Sciatic nerve (tissue), 2 donors: ENCODE data around the gene IFT122. TPM values are rescaled to one million over a fixed set of nuclear protein-coding genes. Genes with fewer than 3 reads are reported as not detected.
"Not testable (repeated sequence)": the region's sequence is repeated elsewhere in the genome, so short reads cannot be mapped to it uniquely, and the experiment has no call there.

Experiments
- ATAC-seq: fragments of 200-7000 bp; cut with Tn5 transposase; one replicate; pipeline ENCODE4 v1.9.1; 2020; ENCODE audit warnings: mild to moderate bottlenecking, moderate library complexity
- DNase-seq: peaks from one replicate; pipeline ENCODE4 v3.0.0-alpha.2; 2020; ENCODE audit warnings: low spot score
- intact Hi-C: fragments of 100-400 bp; cut with DNase I; formaldehyde crosslinking; loops from one replicate; pipeline ENCODE4 v1.14.2; 2022
- total RNA-seq: library from RNA; stranded (reverse); fragmentation: NEBNext Ultra II Directional; extraction: Animal tissue kit (Norgen Biotek cat#: 25700); gene quantifications from one replicate; pipeline ENCODE4 v1.2.1, GENCODE V29; 2021
- donor health status: DM: no; HTN: no; CAD: no.
- donor health status: DM: no; HTN: no; CAD: no.

Gene IFT122
- total RNA-seq, 1 donor from 2014 or later: 49.7 TPM

GRCh38 chr3:129486664-129487035 lies 46.6 kb downstream of the IFT122 start:
- DNase-seq (no peak), ATAC-seq (no peak)
- intact Hi-C loops: loop anchor here (10.0 kb wide), 1 partner anchor 338 kb away; no protein-coding TSS in a partner anchor

- ATAC-seq (no peak), DNase-seq (no peak)
- intact Hi-C loops: loop anchor here (10.0 kb wide), 1 partner anchor 337 kb away; no protein-coding TSS in a partner anchor
These were observed 47.3 kb downstream of the IFT122 start for GRCh38 chr3:129487183-129487867.

DNA sequence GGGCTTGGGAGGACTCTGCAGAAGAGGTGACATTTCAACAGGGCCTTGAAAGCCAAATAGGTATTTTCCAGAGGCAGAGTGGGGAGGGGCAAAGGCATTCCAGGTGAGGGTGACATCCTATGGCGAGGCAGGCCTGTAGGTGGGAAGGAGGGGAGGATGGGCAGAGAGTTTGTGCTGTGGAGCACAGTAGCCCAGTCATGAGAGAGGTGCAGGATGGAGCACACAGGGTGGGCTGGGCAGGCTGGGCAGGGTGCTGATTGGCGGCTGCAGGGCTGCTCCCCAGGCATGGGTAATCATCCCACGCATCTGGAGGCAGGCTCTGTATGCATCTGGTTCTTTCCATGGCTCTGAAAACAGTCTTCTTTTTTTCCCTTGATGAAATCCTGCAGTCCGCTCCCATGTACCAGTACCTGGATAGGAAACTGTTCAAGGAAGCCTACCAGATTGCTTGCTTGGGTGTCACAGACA lies 47.9 kb downstream of the IFT122 start:
- ATAC-seq, DNase-seq: not testable (repeated sequence)
- intact Hi-C loops: loop anchor here (10.0 kb wide), 1 partner anchor 337 kb away; no protein-coding TSS in a partner anchor

DNA sequence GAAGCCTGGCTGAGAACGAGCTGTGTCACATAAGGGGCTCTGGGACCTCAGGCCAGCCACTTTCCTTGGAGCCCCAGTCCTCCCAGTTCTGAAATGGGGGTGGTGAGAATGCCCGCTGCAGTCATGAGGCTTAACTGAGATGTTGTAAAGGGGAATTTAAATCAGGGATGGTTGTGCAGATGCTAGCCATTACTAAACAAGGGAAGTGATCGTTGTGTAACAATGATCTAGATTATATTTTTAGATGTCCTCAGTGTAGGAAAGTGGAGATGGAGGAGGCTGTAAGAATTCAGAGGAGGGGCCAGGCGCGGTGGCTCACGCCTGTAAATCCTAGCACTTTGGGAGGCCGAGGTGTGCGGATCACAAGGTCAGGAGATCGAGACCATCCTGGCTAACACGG lies 49.2 kb downstream of the IFT122 start:
- not testable (repeated sequence) for DNase-seq, ATAC-seq
- intact Hi-C loops: loop anchor here (10.0 kb wide), 1 partner anchor 336 kb away; no protein-coding TSS in a partner anchor

GRCh38 chr3:129490273-129490675 lies 50.2 kb downstream of the IFT122 start:
- DNase-seq (peak; percentile 89), ATAC-seq (peak; percentile 91)
- intact Hi-C loops: loop anchor here (5.0 kb wide), 1 partner anchor 112 kb away; no protein-coding TSS in a partner anchor

GRCh38 chr3:129491077-129491476 lies 51.1 kb downstream of the IFT122 start:
- not testable (repeated sequence) for ATAC-seq, DNase-seq
- intact Hi-C loops: loop anchor here (5.0 kb wide), 1 partner anchor 111 kb away; no protein-coding TSS in a partner anchor

GRCh38 chr3:129491794-129492193 lies 51.8 kb downstream of the IFT122 start:
- ATAC-seq (no peak), DNase-seq (no peak)
- intact Hi-C loops: loop anchor here (5.0 kb wide), 1 partner anchor 111 kb away; no protein-coding TSS in a partner anchor

- DNase-seq (no peak), ATAC-seq (no peak)
- intact Hi-C loops: loop anchor here (5.0 kb wide), 1 partner anchor 110 kb away; no protein-coding TSS in a partner anchor
These were observed 52.7 kb downstream of the IFT122 start for GRCh38 chr3:129492691-129493090.

DNA sequence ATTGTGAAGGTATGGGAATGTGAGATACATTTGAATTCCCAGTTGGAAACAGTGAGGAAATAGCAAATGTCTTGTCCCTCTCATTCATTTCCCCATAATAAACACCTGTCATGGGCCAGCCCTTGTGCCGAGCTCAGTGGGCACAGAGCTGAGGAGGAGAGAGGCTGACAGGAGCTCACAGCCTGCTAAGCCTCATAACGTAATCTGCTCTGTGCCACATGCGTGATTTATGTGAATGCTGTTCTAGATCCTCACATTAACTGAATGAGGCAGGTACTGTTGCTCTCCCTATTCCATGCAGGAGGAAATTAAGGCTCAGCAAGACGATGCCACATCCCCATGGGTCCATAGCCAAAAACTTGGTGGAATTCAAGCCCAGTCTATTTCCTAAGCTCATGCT lies 53.2 kb downstream of the IFT122 start:
- DNase-seq: no peak
- intact Hi-C loops: loop anchor here (5.0 kb wide), 1 partner anchor 109 kb away; no protein-coding TSS in a partner anchor

GRCh38 chr3:129494499-129494898 lies 54.5 kb downstream of the IFT122 start:
- intact Hi-C loops: loop anchor here (5.0 kb wide), 1 partner anchor 108 kb away; no protein-coding TSS in a partner anchor
- peak; percentile 8 for ATAC-seq
- not testable (repeated sequence) for DNase-seq

More for the DNA sequence above, 53.2 kb downstream of the IFT122 start:
- ATAC-seq: no peak

GRCh38 chr3:129495006-129495639 lies 55.1 kb downstream of the IFT122 start:
- ATAC-seq: peak; percentile 82
- intact Hi-C loops, DNase-seq: not testable (repeated sequence)

DNA sequence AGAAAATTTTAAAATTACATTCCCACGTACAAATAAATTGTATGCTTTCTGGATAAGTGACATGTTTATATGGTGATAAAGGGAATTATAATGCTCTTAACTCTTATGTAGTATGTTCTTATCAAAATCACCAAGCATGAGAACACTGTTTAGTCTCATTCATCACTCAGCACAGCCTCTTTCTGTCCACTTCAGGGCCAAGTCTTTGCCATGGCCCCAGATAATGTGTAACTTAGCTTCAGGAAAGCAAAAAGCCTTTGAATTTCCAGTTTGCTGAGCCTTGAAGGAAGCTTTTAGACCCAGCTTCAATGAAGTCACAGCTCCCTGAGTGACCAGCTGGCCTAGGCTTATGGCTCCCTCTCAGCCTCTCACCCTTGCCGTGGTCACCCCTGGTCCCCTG lies 57.9 kb downstream of the IFT122 start:
- ATAC-seq, intact Hi-C loops: not testable (repeated sequence)

GRCh38 chr3:129498603-129499488 lies 58.8 kb downstream of the IFT122 start:
- ATAC-seq, DNase-seq, intact Hi-C loops: not testable (repeated sequence)

More for the DNA sequence above, 57.9 kb downstream of the IFT122 start:
- DNase-seq: not testable (repeated sequence)

DNA sequence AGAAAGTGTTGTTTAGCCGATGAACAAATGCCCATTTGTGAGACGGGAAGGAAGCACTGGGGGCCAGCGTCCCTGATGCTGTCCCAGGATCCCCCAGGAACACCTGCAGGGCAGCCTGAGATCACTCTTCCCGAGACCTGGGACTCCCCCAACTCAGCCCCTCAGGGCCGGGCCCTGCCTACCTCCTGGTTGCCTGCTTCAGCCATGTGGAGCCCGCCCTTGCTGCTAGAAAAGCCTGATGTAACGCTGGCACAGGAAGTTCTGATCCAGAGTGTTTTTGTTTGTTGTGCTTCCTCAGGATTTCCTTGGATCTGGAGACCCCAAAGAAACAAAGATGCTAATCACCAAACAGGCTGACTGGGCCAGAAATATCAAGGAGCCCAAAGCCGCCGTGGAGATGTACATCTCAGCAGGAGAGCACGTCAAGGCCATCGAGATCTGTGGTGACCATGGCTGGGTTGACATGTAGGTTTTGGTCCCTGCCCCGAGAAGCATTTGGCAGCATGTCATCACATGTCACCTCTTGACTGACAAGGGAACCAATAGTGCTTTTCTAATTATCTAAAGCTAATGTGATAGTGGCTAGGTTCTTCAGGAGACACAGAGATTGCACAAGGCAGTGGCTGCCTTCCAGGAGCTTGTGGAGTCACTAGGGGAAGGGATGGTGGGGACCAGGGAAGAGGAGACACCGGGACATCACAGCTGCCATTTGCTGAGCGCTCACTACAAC lies 59.7 kb downstream of the IFT122 start:
- not testable (repeated sequence) for ATAC-seq

GRCh38 chr3:129500334-129500658 lies 60.3 kb downstream of the IFT122 start:
- intact Hi-C loops: no loop called here
- ATAC-seq (no peak), DNase-seq (no peak)

More for the DNA sequence above, 59.7 kb downstream of the IFT122 start:
- DNase-seq, intact Hi-C loops: not testable (repeated sequence)

GRCh38 chr3:129501630-129502029 lies 61.6 kb downstream of the IFT122 start:
- DNase-seq (no peak), ATAC-seq (no peak)
- intact Hi-C loops: no loop called here

GRCh38 chr3:129502641-129503408 lies 62.8 kb downstream of the IFT122 start:
- intact Hi-C loops: no loop called here
- DNase-seq: no peak
- ATAC-seq: no peak
